GM23338 (cell line): ENCODE measurements around the gene LMAN2L. TPM values are rescaled to one million over a fixed set of nuclear protein-coding genes. Genes with fewer than 3 reads are reported as not detected.

ENCODE experiments used
- ATAC-seq: fragments of 200-7000 bp; cut with Tn5 transposase; 3 replicates; pipeline ENCODE4 v1.9.1; 2020
- DNase-seq: peaks from one replicate; pipeline ENCODE4 v3.0.0-alpha.2; 2015; ENCODE audit warnings: low spot score
- H2AFZ ChIP-seq: fragments of 200-600 bp; sonication (generic); 2 replicates; pipeline ENCODE4 v1.8.0; 2016; ENCODE audit warnings: antibody characterized with exemption, mild to moderate bottlenecking, moderate library complexity
- H3F3A ChIP-seq: fragments of 200-600 bp; sonication (generic); replicated peaks from 2 replicates; pipeline ENCODE4 v1.8.0; 2017; ENCODE audit warnings: antibody characterized with exemption, mixed run types, low read depth
- H3K27ac ChIP-seq: fragments of 200-600 bp; sonication (generic); 2 replicates; pipeline ENCODE4 v1.6.1; 2016; ENCODE audit warnings: low read depth
- H3K27me3 ChIP-seq: fragments of 200-600 bp; sonication (generic); 2 replicates; pipeline ENCODE4 v1.8.0; 2016; ENCODE audit warnings: mild to moderate bottlenecking, mixed run types, moderate library complexity; ENCODE audit not compliant: insufficient read depth
- H3K36me3 ChIP-seq: fragments of 200-600 bp; sonication (generic); 2 replicates; pipeline ENCODE4 v1.8.0; 2016; ENCODE audit warnings: mild to moderate bottlenecking; ENCODE audit not compliant: insufficient read depth
- H3K4me1 ChIP-seq: fragments of 200-600 bp; sonication (generic); 2 replicates; pipeline ENCODE4 v1.8.0; 2016; ENCODE audit warnings: mild to moderate bottlenecking, moderate library complexity; ENCODE audit not compliant: insufficient read depth
- H3K4me2 ChIP-seq: fragments of 200-600 bp; sonication (generic); 2 replicates; pipeline ENCODE4 v1.7.1; 2017; ENCODE audit warnings: mixed run types
- H3K4me3 ChIP-seq: fragments of 200-600 bp; sonication (generic); 2 replicates; pipeline ENCODE4 v1.6.1; 2016; ENCODE audit warnings: mixed run types
- H3K79me2 ChIP-seq: fragments of 200-600 bp; sonication (generic); replicated peaks from 2 replicates; pipeline ENCODE4 v1.8.0; 2017; ENCODE audit warnings: mild to moderate bottlenecking; ENCODE audit not compliant: insufficient read depth
- H3K9me2 ChIP-seq: fragments of 200-600 bp; sonication (generic); 2 replicates; pipeline ENCODE4 v1.8.0; 2017; ENCODE audit not compliant: insufficient read depth
- H4K20me1 ChIP-seq: fragments of 200-600 bp; sonication (generic); replicated peaks from 2 replicates; pipeline ENCODE4 v1.8.0; 2017; ENCODE audit warnings: mild to moderate bottlenecking; ENCODE audit not compliant: insufficient read depth
- H3K27ac Mint-ChIP-seq: 2 replicates; pipeline ENCODE4 v1.8.0; 2020; ENCODE audit warnings: inconsistent platforms, mild to moderate bottlenecking, moderate library complexity, mixed read lengths
- H3K27me3 Mint-ChIP-seq: 3 replicates; pipeline ENCODE4 v1.8.0; 2022; ENCODE audit warnings: low read depth, mild to moderate bottlenecking, moderate library complexity, mixed read lengths, inconsistent platforms; ENCODE audit not compliant: insufficient read depth, poor library complexity
- H3K36me3 Mint-ChIP-seq: 3 replicates; pipeline ENCODE4 v1.8.0; 2021; ENCODE audit warnings: low read depth, mild to moderate bottlenecking, inconsistent platforms, moderate library complexity, mixed read lengths
- H3K4me1 Mint-ChIP-seq: 3 replicates; pipeline ENCODE4 v1.8.0; 2020; ENCODE audit warnings: mild to moderate bottlenecking, inconsistent platforms, mixed read lengths
- H3K4me3 Mint-ChIP-seq: 3 replicates; pipeline ENCODE4 v1.8.0; 2021; ENCODE audit warnings: moderate library complexity, mild to moderate bottlenecking, inconsistent platforms, mixed read lengths
- H3K9me3 Mint-ChIP-seq: 3 replicates; pipeline ENCODE4 v1.8.0; 2020; ENCODE audit warnings: moderate library complexity, mild to moderate bottlenecking, inconsistent platforms, mixed read lengths
- EZH2 ChIP-seq: fragments of 200-600 bp; sonication (generic); IDR thresholded peaks from one replicate; pipeline ENCODE4 v1.8.0; 2017; ENCODE audit warnings: antibody characterized with exemption, mild to moderate bottlenecking, low read depth; ENCODE audit not compliant: unreplicated experiment
- ZNF114 ChIP-seq: fragments of 250-450 bp; sonication (Bioruptor Pico); IDR thresholded peaks from 2 replicates; pipeline ENCODE4 v1.5.0; 2020; ENCODE audit warnings: mild to moderate bottlenecking, moderate library complexity
- ZNF331 ChIP-seq: fragments of 250-450 bp; sonication (Bioruptor Pico); IDR thresholded peaks from 2 replicates; pipeline ENCODE4 v1.5.0; 2020; ENCODE audit warnings: low read depth, mild to moderate bottlenecking, moderate library complexity
- polyA plus RNA-seq: library from polyadenylated mRNA; unstranded; fragments of >200 nt; fragmentation: Nextera tagmentation; extraction: Ambion mirVana; gene quantifications from 2 replicates; pipeline ENCODE4 v1.2.1, GENCODE V29; 2016
- total RNA-seq: library from RNA; depleted of rRNA; stranded (reverse); fragments of >200 nt; shearing (Covaris generic); gene quantifications from 2 replicates; pipeline ENCODE4 v1.2.3, GENCODE V29; 2014
- TF ChIP-seq, protein P1 (sequence below): fragments of 250-450 bp; sonication (Bioruptor Pico); IDR thresholded peaks from 2 replicates; pipeline ENCODE4 v1.5.0; 2020; ENCODE audit warnings: mild to moderate bottlenecking, moderate library complexity
- TF ChIP-seq, protein P2 (sequence below), 2 experiments: fragments of 200-600 bp in 1 of 2; sonication (generic) in 1 of 2; conservative IDR thresholded peaks; 2 replicates each; pipeline versions ENCODE4 v1.5.1 to v1.6.1; 2016 to 2017; ENCODE audit warnings: antibody characterized with exemption in 2 of 2, low read depth in 2 of 2, mild to moderate bottlenecking in 2 of 2, moderate library complexity in 1 of 2
- TF ChIP-seq, protein P3 (sequence below): IDR thresholded peaks from 2 replicates; pipeline ENCODE4 v1.6.1; 2016; ENCODE audit warnings: antibody characterized with exemption

Gene LMAN2L
- total and polyA plus RNA-seq, 2 experiments from 2014 or later: 11.8 to 15.8 TPM

DNA sequence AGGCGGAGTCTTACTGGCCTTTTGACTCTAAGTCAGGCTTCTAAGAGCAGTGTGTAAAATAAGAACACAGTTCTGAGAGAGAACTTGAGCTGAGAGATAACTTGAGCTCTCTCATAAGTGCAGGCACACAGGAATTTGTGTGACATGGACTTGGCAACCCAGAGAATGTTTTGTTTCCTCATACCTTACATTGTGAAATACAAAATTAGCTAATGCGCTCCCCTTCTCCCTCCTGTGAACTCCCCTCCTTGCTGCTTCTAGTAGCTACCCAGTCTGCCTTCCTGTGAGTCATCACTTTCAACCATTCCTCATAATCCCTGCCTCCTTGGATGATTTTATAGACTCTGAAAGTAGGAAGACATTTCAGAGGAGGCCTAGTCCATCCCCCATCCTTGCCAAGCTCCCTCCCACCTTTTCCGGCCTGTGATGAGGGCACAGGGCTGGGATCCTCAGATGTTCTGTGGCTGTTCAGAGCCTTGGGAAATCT lies 74.7 kb downstream of the LMAN2L start (continued):
- TF ChIP-seq, protein P1, sequence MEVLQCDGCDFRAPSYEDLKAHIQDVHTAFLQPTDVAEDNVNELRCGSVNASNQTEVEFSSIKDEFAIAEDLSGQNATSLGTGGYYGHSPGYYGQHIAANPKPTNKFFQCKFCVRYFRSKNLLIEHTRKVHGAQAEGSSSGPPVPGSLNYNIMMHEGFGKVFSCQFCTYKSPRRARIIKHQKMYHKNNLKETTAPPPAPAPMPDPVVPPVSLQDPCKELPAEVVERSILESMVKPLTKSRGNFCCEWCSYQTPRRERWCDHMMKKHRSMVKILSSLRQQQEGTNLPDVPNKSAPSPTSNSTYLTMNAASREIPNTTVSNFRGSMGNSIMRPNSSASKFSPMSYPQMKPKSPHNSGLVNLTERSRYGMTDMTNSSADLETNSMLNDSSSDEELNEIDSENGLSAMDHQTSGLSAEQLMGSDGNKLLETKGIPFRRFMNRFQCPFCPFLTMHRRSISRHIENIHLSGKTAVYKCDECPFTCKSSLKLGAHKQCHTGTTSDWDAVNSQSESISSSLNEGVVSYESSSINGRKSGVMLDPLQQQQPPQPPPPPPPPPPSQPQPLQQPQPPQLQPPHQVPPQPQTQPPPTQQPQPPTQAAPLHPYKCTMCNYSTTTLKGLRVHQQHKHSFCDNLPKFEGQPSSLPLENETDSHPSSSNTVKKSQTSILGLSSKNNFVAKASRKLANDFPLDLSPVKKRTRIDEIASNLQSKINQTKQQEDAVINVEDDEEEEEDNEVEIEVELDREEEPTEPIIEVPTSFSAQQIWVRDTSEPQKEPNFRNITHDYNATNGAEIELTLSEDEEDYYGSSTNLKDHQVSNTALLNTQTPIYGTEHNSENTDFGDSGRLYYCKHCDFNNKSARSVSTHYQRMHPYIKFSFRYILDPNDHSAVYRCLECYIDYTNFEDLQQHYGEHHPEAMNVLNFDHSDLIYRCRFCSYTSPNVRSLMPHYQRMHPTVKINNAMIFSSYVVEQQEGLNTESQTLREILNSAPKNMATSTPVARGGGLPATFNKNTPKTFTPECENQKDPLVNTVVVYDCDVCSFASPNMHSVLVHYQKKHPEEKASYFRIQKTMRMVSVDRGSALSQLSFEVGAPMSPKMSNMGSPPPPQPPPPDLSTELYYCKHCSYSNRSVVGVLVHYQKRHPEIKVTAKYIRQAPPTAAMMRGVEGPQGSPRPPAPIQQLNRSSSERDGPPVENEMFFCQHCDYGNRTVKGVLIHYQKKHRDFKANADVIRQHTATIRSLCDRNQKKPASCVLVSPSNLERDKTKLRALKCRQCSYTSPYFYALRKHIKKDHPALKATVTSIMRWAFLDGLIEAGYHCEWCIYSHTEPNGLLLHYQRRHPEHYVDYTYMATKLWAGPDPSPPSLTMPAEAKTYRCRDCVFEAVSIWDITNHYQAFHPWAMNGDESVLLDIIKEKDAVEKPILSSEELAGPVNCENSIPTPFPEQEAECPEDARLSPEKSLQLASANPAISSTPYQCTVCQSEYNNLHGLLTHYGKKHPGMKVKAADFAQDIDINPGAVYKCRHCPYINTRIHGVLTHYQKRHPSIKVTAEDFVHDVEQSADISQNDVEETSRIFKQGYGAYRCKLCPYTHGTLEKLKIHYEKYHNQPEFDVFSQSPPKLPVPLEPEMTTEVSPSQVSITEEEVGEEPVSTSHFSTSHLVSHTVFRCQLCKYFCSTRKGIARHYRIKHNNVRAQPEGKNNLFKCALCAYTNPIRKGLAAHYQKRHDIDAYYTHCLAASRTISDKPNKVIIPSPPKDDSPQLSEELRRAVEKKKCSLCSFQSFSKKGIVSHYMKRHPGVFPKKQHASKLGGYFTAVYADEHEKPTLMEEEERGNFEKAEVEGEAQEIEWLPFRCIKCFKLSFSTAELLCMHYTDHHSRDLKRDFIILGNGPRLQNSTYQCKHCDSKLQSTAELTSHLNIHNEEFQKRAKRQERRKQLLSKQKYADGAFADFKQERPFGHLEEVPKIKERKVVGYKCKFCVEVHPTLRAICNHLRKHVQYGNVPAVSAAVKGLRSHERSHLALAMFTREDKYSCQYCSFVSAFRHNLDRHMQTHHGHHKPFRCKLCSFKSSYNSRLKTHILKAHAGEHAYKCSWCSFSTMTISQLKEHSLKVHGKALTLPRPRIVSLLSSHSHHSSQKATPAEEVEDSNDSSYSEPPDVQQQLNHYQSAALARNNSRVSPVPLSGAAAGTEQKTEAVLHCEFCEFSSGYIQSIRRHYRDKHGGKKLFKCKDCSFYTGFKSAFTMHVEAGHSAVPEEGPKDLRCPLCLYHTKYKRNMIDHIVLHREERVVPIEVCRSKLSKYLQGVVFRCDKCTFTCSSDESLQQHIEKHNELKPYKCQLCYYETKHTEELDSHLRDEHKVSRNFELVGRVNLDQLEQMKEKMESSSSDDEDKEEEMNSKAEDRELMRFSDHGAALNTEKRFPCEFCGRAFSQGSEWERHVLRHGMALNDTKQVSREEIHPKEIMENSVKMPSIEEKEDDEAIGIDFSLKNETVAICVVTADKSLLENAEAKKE (CRISPR knock-in tag): no peak
- TF ChIP-seq ZNF331 (CRISPR knock-in tag): no peak
- TF ChIP-seq, protein P2, sequence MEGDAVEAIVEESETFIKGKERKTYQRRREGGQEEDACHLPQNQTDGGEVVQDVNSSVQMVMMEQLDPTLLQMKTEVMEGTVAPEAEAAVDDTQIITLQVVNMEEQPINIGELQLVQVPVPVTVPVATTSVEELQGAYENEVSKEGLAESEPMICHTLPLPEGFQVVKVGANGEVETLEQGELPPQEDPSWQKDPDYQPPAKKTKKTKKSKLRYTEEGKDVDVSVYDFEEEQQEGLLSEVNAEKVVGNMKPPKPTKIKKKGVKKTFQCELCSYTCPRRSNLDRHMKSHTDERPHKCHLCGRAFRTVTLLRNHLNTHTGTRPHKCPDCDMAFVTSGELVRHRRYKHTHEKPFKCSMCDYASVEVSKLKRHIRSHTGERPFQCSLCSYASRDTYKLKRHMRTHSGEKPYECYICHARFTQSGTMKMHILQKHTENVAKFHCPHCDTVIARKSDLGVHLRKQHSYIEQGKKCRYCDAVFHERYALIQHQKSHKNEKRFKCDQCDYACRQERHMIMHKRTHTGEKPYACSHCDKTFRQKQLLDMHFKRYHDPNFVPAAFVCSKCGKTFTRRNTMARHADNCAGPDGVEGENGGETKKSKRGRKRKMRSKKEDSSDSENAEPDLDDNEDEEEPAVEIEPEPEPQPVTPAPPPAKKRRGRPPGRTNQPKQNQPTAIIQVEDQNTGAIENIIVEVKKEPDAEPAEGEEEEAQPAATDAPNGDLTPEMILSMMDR (conservative IDR thresholded peaks at IDR 0.05; ENCODE audit: low read depth in 2 of 2): no peak
- TF ChIP-seq, protein P3, sequence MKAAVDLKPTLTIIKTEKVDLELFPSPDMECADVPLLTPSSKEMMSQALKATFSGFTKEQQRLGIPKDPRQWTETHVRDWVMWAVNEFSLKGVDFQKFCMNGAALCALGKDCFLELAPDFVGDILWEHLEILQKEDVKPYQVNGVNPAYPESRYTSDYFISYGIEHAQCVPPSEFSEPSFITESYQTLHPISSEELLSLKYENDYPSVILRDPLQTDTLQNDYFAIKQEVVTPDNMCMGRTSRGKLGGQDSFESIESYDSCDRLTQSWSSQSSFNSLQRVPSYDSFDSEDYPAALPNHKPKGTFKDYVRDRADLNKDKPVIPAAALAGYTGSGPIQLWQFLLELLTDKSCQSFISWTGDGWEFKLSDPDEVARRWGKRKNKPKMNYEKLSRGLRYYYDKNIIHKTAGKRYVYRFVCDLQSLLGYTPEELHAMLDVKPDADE: no peak
- TF ChIP-seq EZH2: no peak

DNA sequence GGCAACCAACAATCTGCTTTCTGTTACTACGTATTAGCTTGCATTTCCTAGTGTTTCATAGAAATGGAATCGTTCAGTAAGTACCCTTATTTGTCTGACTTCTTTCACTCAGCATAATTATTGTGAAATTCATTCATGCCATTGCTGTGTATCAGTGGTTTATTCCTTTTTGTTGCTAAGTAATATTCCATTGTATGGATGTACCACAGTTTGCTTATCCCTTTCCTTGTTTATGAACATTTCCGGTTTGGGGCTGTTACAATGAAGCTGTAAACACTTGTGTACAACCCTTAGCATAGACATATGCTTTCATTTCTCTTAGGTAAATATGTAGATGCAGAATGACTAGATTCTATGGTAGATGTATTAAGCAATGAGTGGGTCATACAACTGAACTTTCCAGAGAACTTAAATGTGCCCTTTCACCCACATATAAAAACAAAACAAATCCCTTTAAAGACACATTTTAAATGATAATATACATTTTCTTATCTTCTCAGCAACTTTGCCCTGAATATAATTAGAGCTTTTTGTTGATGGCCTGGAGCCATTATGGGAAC lies 75.4 kb downstream of the LMAN2L start:
- no peaks in the 10 kb centered on the region for H3K27me3 ChIP-seq

More for the DNA sequence above, 75.4 kb downstream of the LMAN2L start:
- Histone ChIP-seq H3K4me3 (no peak overlapping the region), H2AFZ (no peak overlapping the region), H3K4me1 (no peaks in the 10 kb centered on the region), H3F3A (no peaks in the 10 kb centered on the region), H3K27ac (no peak overlapping the region), H4K20me1 (no peaks in the 10 kb centered on the region), H3K36me3 (no peaks in the 10 kb centered on the region), H3K4me2 (no peak overlapping the region), H3K79me2 (no peaks in the 10 kb centered on the region), H3K9me2 (no peaks in the 10 kb centered on the region)
- Mint-ChIP-seq H3K9me3 (peaks cover 13% of the 10 kb centered on the region), H3K36me3 (no peaks in the 10 kb centered on the region; the same call in 2 of the 3 replicates), H3K27me3 (peaks cover 5% of the 10 kb centered on the region), H3K4me1 (peaks cover 5% of the 10 kb centered on the region; the same call in 1 of the 3 replicates), H3K4me3 (no peak overlapping the region), H3K27ac (no peak overlapping the region)
- DNase-seq (no peak), ATAC-seq (no peak)
- TF ChIP-seq ZNF114 (CRISPR knock-in tag) (no peak), ZNF331 (CRISPR knock-in tag) (no peak)
